ENCODE results near the gene WNT2B.

WNT2B gene

GRCh38 chr1:112527266-112528010 lies 18.7 kb downstream of the WNT2B start:
- DNase-seq (ENCODE audit: low read depth in 2 of 2) = no peak

- no peak for DNase-seq (ENCODE audit: low read depth in 2 of 2)
Measured at GRCh38 chr1:112528076-112528475, 19.3 kb downstream of the WNT2B start.

GRCh38 chr1:112529301-112529700 lies 20.5 kb downstream of the WNT2B start:
- no peak for DNase-seq (ENCODE audit: low read depth in 2 of 2)

GRCh38 chr1:112530832-112531231 lies 22.1 kb downstream of the WNT2B start:
- no peak for DNase-seq (ENCODE audit: low read depth in 2 of 2)

GRCh38 chr1:112532064-112532463 lies 23.3 kb downstream of the WNT2B start:
- no peak for DNase-seq (ENCODE audit: low read depth in 2 of 2)

- DNase-seq (ENCODE audit: low read depth in 2 of 2) = no peak
Measured at GRCh38 chr1:112533029-112533428, 24.3 kb downstream of the WNT2B start.

- DNase-seq (ENCODE audit: low read depth in 2 of 2) = no peak
Measured at GRCh38 chr1:112536561-112536960, 27.8 kb downstream of the WNT2B start.

GRCh38 chr1:112537456-112537855 lies 28.7 kb downstream of the WNT2B start:
- DNase-seq (ENCODE audit: low read depth in 2 of 2) = no peak

GRCh38 chr1:112538883-112539282 lies 30.1 kb downstream of the WNT2B start:
- DNase-seq (ENCODE audit: low read depth in 2 of 2) = no peak

GRCh38 chr1:112540226-112540794 lies 31.5 kb downstream of the WNT2B start:
- DNase-seq (ENCODE audit: low read depth in 2 of 2) = no peak

- no peak for DNase-seq (ENCODE audit: low read depth in 2 of 2)
Measured at GRCh38 chr1:112541299-112541698, 32.5 kb downstream of the WNT2B start.

- no peak for DNase-seq (ENCODE audit: low read depth in 2 of 2)
Measured at GRCh38 chr1:112542206-112542973, 33.6 kb downstream of the WNT2B start.

- DNase-seq (ENCODE audit: low read depth in 2 of 2) = no peak
Measured at GRCh38 chr1:112544011-112544688, 35.4 kb downstream of the WNT2B start.

GRCh38 chr1:112544751-112545150 lies 36.0 kb downstream of the WNT2B start:
- DNase-seq (ENCODE audit: low read depth in 2 of 2) = no peak

GRCh38 chr1:112546076-112546475 lies 37.3 kb downstream of the WNT2B start:
- no peak for DNase-seq (ENCODE audit: low read depth in 2 of 2)

- no peak for DNase-seq (ENCODE audit: low read depth in 2 of 2)
Measured at GRCh38 chr1:112548547-112548946, 39.8 kb downstream of the WNT2B start.

GRCh38 chr1:112549590-112549989 lies 40.8 kb downstream of the WNT2B start:
- no peak for DNase-seq (ENCODE audit: low read depth in 2 of 2)

GRCh38 chr1:112554411-112554810 lies 45.6 kb downstream of the WNT2B start:
- DNase-seq (ENCODE audit: low read depth in 2 of 2) = no peak

- DNase-seq (ENCODE audit: low read depth in 2 of 2) = no peak
Measured at GRCh38 chr1:112557385-112557784, 48.6 kb downstream of the WNT2B start.

- no peak for DNase-seq (ENCODE audit: low read depth in 2 of 2)
Measured at GRCh38 chr1:112558634-112559033, 49.9 kb downstream of the WNT2B start.

- no peak for DNase-seq (ENCODE audit: low read depth in 2 of 2)
Measured at GRCh38 chr1:112563341-112563740, 54.6 kb downstream of the WNT2B start.

GRCh38 chr1:112564081-112564480 lies 55.3 kb downstream of the WNT2B start:
- no peak for DNase-seq (ENCODE audit: low read depth in 2 of 2)
